Thymus (tissue), 11 donors: ENCODE measurements around the gene TROAP. TPM values are rescaled to one million over a fixed set of nuclear protein-coding genes. Genes with fewer than 3 reads are reported as not detected.

Experiments
- DNase-seq, 9 donors: peaks; one replicate each; pipeline ENCODE4 v3.0.0-alpha.2; 2013; ENCODE audit warnings: low spot score in 9 of 9, low read depth in 6 of 9, missing footprints in 1 of 9
- H3K27ac ChIP-seq, 2 donors: one replicate each; pipeline ENCODE4 v1.5.1; 2013; ENCODE audit warnings: control low read depth in 1 of 2, low read depth in 1 of 2, low read length in 1 of 2, mild to moderate bottlenecking in 1 of 2, moderate library complexity in 1 of 2
- H3K27me3 ChIP-seq, 2 donors: one replicate each; pipeline ENCODE4 v1.5.1; 2013; ENCODE audit warnings: low read length in 1 of 2; ENCODE audit not compliant: control insufficient read depth in 2 of 2, insufficient read depth in 1 of 2
- H3K36me3 ChIP-seq, 2 donors: one replicate each; pipeline ENCODE4 v1.5.1; 2013; ENCODE audit warnings: low read length in 1 of 2, mild to moderate bottlenecking in 1 of 2, moderate library complexity in 1 of 2; ENCODE audit not compliant: control insufficient read depth in 2 of 2, insufficient read depth in 2 of 2
- H3K4me1 ChIP-seq, 2 donors: one replicate each; pipeline ENCODE4 v1.5.1; 2013; ENCODE audit warnings: low read length in 2 of 2; ENCODE audit not compliant: control insufficient read depth in 2 of 2, insufficient read depth in 2 of 2
- H3K4me3 ChIP-seq, 2 donors: one replicate each; pipeline ENCODE4 v1.5.1; 2013; ENCODE audit warnings: low read length in 2 of 2, control low read depth in 1 of 2, mild to moderate bottlenecking in 1 of 2
- H3K9me3 ChIP-seq, 2 donors: one replicate each; pipeline ENCODE4 v1.5.1; 2013; ENCODE audit warnings: low read length in 1 of 2, mild to moderate bottlenecking in 1 of 2; ENCODE audit not compliant: control insufficient read depth in 2 of 2, insufficient read depth in 1 of 2
- WGBS: extraction: QIAGEN DNeasy Blood & Tissue Kit; methylation state at CpG from one replicate; pipeline ENCODE4 v1.1.7; 2013; 5-methylcytosine and 5-hydroxymethylcytosine counted together
- polyA plus RNA-seq: library from polyadenylated mRNA; stranded (reverse); fragments of 200-250 nt; gene quantifications from one replicate; pipeline ENCODE4 v1.2.3, GENCODE V29; 2013
- total RNA-seq: library from RNA; stranded (reverse); fragments of 120-200 nt; gene quantifications from one replicate; pipeline ENCODE4 v1.2.4, GENCODE V29; 2013
- donor health status: healthy.

TROAP gene
- total and polyA plus RNA-seq, 2 donors = 12.4 to 22.1 TPM

- Histone ChIP-seq H3K4me3 (no peak overlapping the region), H3K4me1 (peaks cover 16 to 51% of the 10 kb centered on the region in 2 donors), H3K27me3 (peaks cover 95 to 100% of the 10 kb centered on the region in 2 donors), H3K9me3 (peaks cover 1 to 9% of the 10 kb centered on the region in 2 donors), H3K36me3 (no peaks in the 10 kb centered on the region), H3K27ac (no peak overlapping the region)
- WGBS = 5% methylated on average over 33 of the region's 33 CpGs
- peak in 1 of 9 donors; percentile 31 for DNase-seq
Measured at GRCh38 chr12:49342914-49343731, 20.1 kb downstream of the TROAP start.

GRCh38 chr12:49344486-49345050 is 21.5 kb downstream of the TROAP start:
- H3K27me3 ChIP-seq = peaks cover 95 to 100% of the 10 kb centered on the region in 2 donors
- H3K36me3 ChIP-seq = no peaks in the 10 kb centered on the region
- H3K4me3 ChIP-seq = no peak overlapping the region
- DNase-seq = no peak
- H3K27ac ChIP-seq = no peak overlapping the region
- H3K4me1 ChIP-seq = peaks cover 16 to 50% of the 10 kb centered on the region in 2 donors
- peaks cover 1 to 9% of the 10 kb centered on the region in 2 donors for H3K9me3 ChIP-seq
- 13% methylated on average over 15 of the region's 15 CpGs for WGBS

GRCh38 chr12:49345051-49345824 is 22.2 kb downstream of the TROAP start:
- H3K36me3 ChIP-seq = no peaks in the 10 kb centered on the region
- 2% methylated on average over 70 of the region's 70 CpGs for WGBS
- peak overlapping the region in 1 of 2 donors; percentile 19 for H3K4me3 ChIP-seq
- H3K27ac ChIP-seq = no peak overlapping the region
- DNase-seq = no peak
- peaks cover 16 to 50% of the 10 kb centered on the region in 2 donors for H3K4me1 ChIP-seq
- peaks cover 88 to 95% of the 10 kb centered on the region in 2 donors for H3K27me3 ChIP-seq
- peaks cover 1 to 9% of the 10 kb centered on the region in 2 donors for H3K9me3 ChIP-seq

- DNase-seq = no peak
- Histone ChIP-seq H3K27ac (no peak overlapping the region), H3K4me3 (peak overlapping the region in 1 of 2 donors; percentile 31), H3K36me3 (no peaks in the 10 kb centered on the region), H3K27me3 (peaks cover 80 to 95% of the 10 kb centered on the region in 2 donors), H3K4me1 (peaks cover 16 to 50% of the 10 kb centered on the region in 2 donors), H3K9me3 (peaks cover 1 to 9% of the 10 kb centered on the region in 2 donors)
- WGBS = 4% methylated on average over 61 of the region's 61 CpGs
Measured at GRCh38 chr12:49345825-49346658, 23.0 kb downstream of the TROAP start.

- peak in 1 of 9 donors; percentile 51 for DNase-seq
- Histone ChIP-seq H3K9me3 (peaks cover 1 to 6% of the 10 kb centered on the region in 2 donors), H3K27me3 (peaks cover 77 to 94% of the 10 kb centered on the region in 2 donors), H3K27ac (no peak within 1 kb of the TSS), H3K4me1 (peaks cover 16 to 50% of the 10 kb centered on the region in 2 donors), H3K4me3 (peak within 1 kb of the TSS in 1 of 2 donors; percentile 31), H3K36me3 (no peaks in the 10 kb centered on the region)
- WGBS = 3% methylated on average over 47 of the region's 47 CpGs
Measured at GRCh38 chr12:49346659-49347310, 23.7 kb downstream of the TROAP start, which contains the start of gene DNAJC22. Gene DNAJC22 (plus strand): TSS chr12:49346888. CDS start chr12:49348873, 1,985 bp downstream.

GRCh38 chr12:49347311-49348193 is 24.5 kb downstream of the TROAP start:
- WGBS = 17% methylated on average over 37 of the region's 37 CpGs
- Histone ChIP-seq H3K27ac (no peak overlapping the region), H3K36me3 (no peaks in the 10 kb centered on the region), H3K4me1 (peaks cover 13 to 46% of the 10 kb centered on the region in 2 donors), H3K9me3 (peaks cover 0 to 1% of the 10 kb centered on the region in 2 donors), H3K27me3 (peaks cover 70 to 92% of the 10 kb centered on the region in 2 donors), H3K4me3 (peak overlapping the region in 1 of 2 donors; percentile 24)
- DNase-seq = peak in 4 of 9 donors; percentile 42 to 75 (median 65)

- Histone ChIP-seq H3K36me3 (no peaks in the 10 kb centered on the region), H3K27ac (no peak overlapping the region), H3K4me3 (no peak overlapping the region), H3K4me1 (peaks cover 13 to 34% of the 10 kb centered on the region in 2 donors), H3K9me3 (peaks cover 0 to 1% of the 10 kb centered on the region in 2 donors), H3K27me3 (peaks cover 59 to 90% of the 10 kb centered on the region in 2 donors)
- no peak for DNase-seq
- WGBS = 97% methylated on average over 5 of the region's 5 CpGs
Measured at GRCh38 chr12:49348781-49349180, 25.7 kb downstream of the TROAP start.
